Transverse colon (tissue), 4 donors: ENCODE data around the gene SOHLH1.

Source experiments
- POLR2A ChIP-seq: fragments of 450-650 bp; IDR thresholded peaks from one replicate; pipeline ENCODE4 v1.6.1; 2016; ENCODE audit warnings: antibody characterized with exemption, mild to moderate bottlenecking, moderate library complexity
- POLR2AphosphoS5 ChIP-seq, 3 donors: sonication (generic); formaldehyde crosslinking; IDR thresholded peaks; one replicate each; pipeline ENCODE4 v1.6.1; 2016; ENCODE audit warnings: antibody characterized with exemption in 3 of 3
- TF ChIP-seq, protein P1 (sequence below), 5 experiments: fragments of 200-600 bp in 3 of 5; fragments of 450-650 bp in 2 of 5; sonication (generic) in 3 of 5; IDR thresholded peaks; 1 replicate in 2 of 5; 2 replicates in 3 of 5; pipeline ENCODE4 v1.5.1; 2016 to 2017; ENCODE audit warnings: antibody characterized with exemption in 5 of 5, inconsistent platforms in 3 of 5, mild to moderate bottlenecking in 2 of 5, moderate library complexity in 1 of 5

DNA sequence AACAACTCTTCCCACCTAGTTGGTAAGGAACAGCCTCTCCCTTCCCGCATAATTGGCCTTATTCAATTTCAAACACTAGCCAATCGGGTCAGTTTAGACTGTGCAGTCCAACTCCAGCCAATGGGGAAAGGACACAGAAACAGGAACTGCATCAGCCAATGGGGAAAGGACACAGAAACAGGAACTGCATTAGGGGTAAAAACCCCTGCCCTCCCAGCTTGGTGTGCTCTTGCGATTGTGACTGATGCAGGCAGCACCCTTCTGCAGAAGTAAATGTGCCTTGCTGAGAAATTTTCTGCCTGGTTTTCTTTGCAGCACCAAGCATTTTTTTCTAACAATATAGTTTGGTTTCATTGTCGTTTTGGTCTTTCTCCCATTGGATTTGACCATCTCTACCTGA is 51.4 kb downstream of the SOHLH1 start:
- TF ChIP-seq POLR2A, result no peak
- TF ChIP-seq, protein P1, sequence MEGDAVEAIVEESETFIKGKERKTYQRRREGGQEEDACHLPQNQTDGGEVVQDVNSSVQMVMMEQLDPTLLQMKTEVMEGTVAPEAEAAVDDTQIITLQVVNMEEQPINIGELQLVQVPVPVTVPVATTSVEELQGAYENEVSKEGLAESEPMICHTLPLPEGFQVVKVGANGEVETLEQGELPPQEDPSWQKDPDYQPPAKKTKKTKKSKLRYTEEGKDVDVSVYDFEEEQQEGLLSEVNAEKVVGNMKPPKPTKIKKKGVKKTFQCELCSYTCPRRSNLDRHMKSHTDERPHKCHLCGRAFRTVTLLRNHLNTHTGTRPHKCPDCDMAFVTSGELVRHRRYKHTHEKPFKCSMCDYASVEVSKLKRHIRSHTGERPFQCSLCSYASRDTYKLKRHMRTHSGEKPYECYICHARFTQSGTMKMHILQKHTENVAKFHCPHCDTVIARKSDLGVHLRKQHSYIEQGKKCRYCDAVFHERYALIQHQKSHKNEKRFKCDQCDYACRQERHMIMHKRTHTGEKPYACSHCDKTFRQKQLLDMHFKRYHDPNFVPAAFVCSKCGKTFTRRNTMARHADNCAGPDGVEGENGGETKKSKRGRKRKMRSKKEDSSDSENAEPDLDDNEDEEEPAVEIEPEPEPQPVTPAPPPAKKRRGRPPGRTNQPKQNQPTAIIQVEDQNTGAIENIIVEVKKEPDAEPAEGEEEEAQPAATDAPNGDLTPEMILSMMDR (IDR thresholded peaks at IDR 0.05), result no peak
- no peak for TF ChIP-seq POLR2AphosphoS5 (IDR thresholded peaks at IDR 0.05)
